Progenitor cell of endocrine pancreas (in vitro differentiated cells): ENCODE data around the gene SUGCT. TPM values are rescaled to one million over a fixed set of nuclear protein-coding genes. Genes with fewer than 3 reads are reported as not detected.

Experiments used
- DNase-seq: peaks from one replicate; pipeline ENCODE4 v3.0.0; 2021; ENCODE audit warnings: low spot score; ENCODE audit not compliant: unreplicated experiment
- H3K27ac Mint-ChIP-seq: 2 replicates; pipeline ENCODE4 v1.8.0; 2021; ENCODE audit warnings: mild to moderate bottlenecking, moderate library complexity, mixed read lengths
- H3K27me3 Mint-ChIP-seq: 2 replicates; pipeline ENCODE4 v1.8.0; 2021; ENCODE audit warnings: mixed read lengths
- H3K36me3 Mint-ChIP-seq: 2 replicates; pipeline ENCODE4 v1.8.0; 2022; ENCODE audit warnings: mixed read lengths; ENCODE audit not compliant: insufficient read depth
- H3K4me1 Mint-ChIP-seq: 2 replicates; pipeline ENCODE4 v1.8.0; 2021; ENCODE audit warnings: low read depth, mixed read lengths
- H3K4me3 Mint-ChIP-seq: 2 replicates; pipeline ENCODE4 v1.8.0; 2021; ENCODE audit warnings: low read depth, mild to moderate bottlenecking, moderate library complexity, mixed read lengths
- H3K9me3 Mint-ChIP-seq: 2 replicates; pipeline ENCODE4 v1.8.0; 2021; ENCODE audit warnings: low read depth, mixed read lengths
- total RNA-seq: library from RNA; stranded (reverse); gene quantifications from 2 replicates; pipeline ENCODE4 v1.2.1, GENCODE V29; 2021
- TF ChIP-seq, protein P1 (sequence below): fragments of 200-600 bp; sonication (generic); IDR thresholded peaks from one replicate; pipeline ENCODE4 v1.5.0; 2021; ENCODE audit warnings: antibody characterized with exemption, mild to moderate bottlenecking; ENCODE audit not compliant: unreplicated experiment

SUGCT gene
- total RNA-seq, 1 donor from 2014 or later = 6.2 TPM

DNA sequence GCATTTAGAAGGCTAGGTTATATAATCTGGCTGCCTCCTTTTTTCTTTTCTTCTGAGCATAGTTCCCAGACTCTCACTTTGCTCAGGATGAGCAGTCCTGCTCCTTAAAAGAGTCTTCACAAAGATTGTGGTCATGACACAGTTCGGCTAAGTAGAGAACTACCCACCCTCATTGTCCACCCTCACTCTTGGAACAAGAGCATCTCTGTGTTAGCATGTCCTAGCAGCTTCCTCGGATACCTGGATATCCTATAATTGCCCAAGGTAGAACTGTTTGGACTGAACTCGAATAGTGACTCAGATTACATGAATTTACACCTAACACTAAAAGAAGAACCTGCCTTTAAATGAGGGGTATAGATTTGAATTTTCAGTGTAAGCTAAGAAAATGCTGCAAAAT is 572.0 kb downstream of the SUGCT start:
- H3K27me3 Mint-ChIP-seq = no peaks in the 10 kb centered on the region
- H3K27ac Mint-ChIP-seq = no peak overlapping the region
- no peaks in the 10 kb centered on the region for H3K36me3 Mint-ChIP-seq
- H3K9me3 Mint-ChIP-seq = no peaks in the 10 kb centered on the region
- no peak for DNase-seq
- H3K4me1 Mint-ChIP-seq = peaks cover 4% of the 10 kb centered on the region
- no peak overlapping the region for H3K4me3 Mint-ChIP-seq
- TF ChIP-seq, protein P1, sequence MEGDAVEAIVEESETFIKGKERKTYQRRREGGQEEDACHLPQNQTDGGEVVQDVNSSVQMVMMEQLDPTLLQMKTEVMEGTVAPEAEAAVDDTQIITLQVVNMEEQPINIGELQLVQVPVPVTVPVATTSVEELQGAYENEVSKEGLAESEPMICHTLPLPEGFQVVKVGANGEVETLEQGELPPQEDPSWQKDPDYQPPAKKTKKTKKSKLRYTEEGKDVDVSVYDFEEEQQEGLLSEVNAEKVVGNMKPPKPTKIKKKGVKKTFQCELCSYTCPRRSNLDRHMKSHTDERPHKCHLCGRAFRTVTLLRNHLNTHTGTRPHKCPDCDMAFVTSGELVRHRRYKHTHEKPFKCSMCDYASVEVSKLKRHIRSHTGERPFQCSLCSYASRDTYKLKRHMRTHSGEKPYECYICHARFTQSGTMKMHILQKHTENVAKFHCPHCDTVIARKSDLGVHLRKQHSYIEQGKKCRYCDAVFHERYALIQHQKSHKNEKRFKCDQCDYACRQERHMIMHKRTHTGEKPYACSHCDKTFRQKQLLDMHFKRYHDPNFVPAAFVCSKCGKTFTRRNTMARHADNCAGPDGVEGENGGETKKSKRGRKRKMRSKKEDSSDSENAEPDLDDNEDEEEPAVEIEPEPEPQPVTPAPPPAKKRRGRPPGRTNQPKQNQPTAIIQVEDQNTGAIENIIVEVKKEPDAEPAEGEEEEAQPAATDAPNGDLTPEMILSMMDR = no peak

DNA sequence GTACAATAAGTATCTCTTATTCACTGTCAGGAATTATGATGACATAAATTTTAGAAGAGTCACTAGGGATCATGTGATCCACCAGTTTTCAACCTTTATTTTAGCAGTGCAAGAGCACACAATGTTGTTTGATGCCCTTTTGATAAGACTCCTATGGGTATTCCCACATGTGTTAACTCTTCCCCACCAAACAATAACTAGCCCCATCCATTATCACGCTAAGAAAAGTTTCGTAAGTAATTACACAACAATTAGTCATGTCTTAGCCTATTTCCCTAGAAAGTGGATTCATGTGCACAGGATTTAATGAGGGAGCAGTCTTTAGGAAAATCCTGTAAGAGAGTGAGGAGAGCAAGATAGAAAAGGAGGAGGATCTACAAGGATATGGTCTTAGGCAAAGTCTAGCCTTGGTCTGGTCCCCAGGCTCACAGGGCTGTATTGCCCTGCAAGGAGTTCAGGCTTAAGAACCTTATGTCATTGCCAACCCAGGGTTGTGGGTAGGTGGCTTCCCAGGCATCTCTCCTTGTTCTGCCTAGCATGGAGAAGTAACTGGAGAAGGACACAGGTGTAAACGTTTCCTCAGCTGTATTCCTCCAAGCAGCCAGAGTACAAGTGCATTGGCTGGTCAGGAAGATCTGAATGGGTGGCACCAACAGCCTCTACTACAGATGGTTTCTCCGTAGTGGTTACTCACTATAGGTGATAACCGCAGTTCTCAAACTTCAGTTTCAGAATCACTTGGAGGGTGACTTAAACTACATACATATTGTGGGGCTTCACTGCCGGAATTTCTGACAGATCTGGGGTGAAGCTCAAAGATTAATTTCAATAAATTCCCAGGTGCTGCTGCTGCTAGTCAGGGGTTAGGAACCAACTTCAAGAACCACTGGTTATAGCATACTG is 574.5 kb downstream of the SUGCT start:
- no peak for DNase-seq
- H3K27ac Mint-ChIP-seq = no peak overlapping the region
- no peak overlapping the region for H3K4me3 Mint-ChIP-seq
- no peaks in the 10 kb centered on the region for H3K36me3 Mint-ChIP-seq
- H3K27me3 Mint-ChIP-seq = no peaks in the 10 kb centered on the region
- H3K4me1 Mint-ChIP-seq = peaks cover 4% of the 10 kb centered on the region
- H3K9me3 Mint-ChIP-seq = no peaks in the 10 kb centered on the region
- TF ChIP-seq, protein P1 = no peak

DNA sequence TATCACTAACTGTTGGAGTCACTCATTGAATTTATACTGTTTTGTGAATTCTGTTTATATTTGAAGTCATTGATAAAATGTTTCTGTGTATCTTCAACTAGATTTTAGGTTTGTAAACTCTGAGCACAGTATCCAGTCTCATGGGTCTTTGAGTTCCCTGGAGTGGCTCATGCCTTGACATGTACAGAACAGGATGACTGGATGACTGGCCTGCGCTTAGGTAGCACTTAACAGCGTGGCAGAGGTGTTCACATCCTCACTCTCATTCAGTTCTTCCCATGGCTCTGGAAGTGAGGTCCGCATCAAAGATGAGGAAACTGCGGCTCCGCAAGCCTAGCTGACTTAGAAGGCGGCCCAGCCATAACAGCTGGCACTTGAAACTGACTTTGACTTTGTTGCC is 576.9 kb downstream of the SUGCT start:
- TF ChIP-seq, protein P1 = no peak
- DNase-seq = no peak
- Mint-ChIP-seq H3K27ac (no peak overlapping the region), H3K9me3 (no peaks in the 10 kb centered on the region), H3K36me3 (no peaks in the 10 kb centered on the region), H3K4me3 (no peak overlapping the region), H3K27me3 (no peaks in the 10 kb centered on the region), H3K4me1 (peaks cover 8% of the 10 kb centered on the region)

DNA sequence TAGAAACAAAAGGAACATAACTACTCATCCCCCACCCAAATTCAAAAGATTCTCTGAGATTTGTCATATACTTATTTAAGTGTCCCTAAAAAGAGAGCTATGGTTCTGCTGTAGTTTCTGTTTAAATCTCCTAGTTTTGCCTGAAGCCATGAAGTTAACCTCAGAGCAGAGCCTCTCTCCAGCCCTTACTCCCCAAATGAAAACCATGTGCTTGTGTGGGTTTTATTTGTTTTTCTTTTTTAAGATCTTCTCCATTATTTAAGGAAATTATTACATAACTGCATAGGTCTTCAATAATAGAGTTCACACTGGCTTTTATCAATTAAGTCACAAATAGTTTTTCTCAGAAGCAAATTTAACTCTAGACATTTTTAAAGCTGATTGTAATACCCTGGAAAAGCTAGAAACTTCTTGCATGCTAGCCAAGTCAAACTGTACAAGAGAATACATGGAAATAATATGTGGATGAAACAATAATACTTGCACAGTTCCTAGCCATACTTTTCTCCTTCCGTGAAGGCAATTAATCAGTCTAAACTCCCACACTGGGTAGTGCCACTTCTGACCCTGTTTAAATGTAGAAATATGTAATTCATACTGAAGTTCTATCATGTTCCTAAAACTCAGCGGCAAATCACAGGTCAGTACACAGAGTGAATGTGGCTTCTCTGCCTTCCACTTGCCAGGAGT is 579.7 kb downstream of the SUGCT start:
- H3K27ac Mint-ChIP-seq = no peak overlapping the region
- TF ChIP-seq, protein P1 = no peak
- no peaks in the 10 kb centered on the region for H3K9me3 Mint-ChIP-seq
- DNase-seq = no peak
- no peaks in the 10 kb centered on the region for H3K27me3 Mint-ChIP-seq
- no peak overlapping the region for H3K4me3 Mint-ChIP-seq
- H3K36me3 Mint-ChIP-seq = no peaks in the 10 kb centered on the region
- peaks cover 11% of the 10 kb centered on the region for H3K4me1 Mint-ChIP-seq

DNA sequence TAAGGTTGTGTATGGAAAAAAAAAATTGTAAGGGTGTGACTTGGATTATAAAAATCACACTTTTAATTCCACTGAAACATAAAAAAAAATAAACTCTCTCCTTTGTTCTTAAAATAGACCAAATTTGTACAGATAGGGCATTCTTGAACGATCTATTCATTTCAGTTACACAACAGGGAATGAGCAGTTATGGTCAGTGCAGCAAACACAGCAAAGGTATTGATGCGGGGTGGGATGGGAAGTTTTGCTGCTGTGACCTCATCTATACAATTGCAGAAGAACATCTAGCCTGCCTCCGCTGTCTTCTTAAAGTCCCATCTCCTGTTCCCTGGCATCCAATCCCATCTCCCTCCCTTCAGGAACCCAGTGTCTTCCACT is 580.2 kb downstream of the SUGCT start:
- no peaks in the 10 kb centered on the region for H3K36me3 Mint-ChIP-seq
- no peaks in the 10 kb centered on the region for H3K9me3 Mint-ChIP-seq
- H3K27ac Mint-ChIP-seq = no peak overlapping the region
- no peak overlapping the region for H3K4me3 Mint-ChIP-seq
- DNase-seq = no peak
- TF ChIP-seq, protein P1 = no peak
- H3K27me3 Mint-ChIP-seq = no peaks in the 10 kb centered on the region
- peaks cover 10% of the 10 kb centered on the region for H3K4me1 Mint-ChIP-seq
